HEK293T (cell line): ENCODE data around the gene GH1.

Source experiments
- FOXA1 ChIP-seq: fragments of 450-650 bp; IDR thresholded peaks from 2 replicates; pipeline ENCODE4 v1.6.1; 2016; ENCODE audit warnings: mild to moderate bottlenecking
- FOXK2 ChIP-seq: fragments of 450-650 bp; IDR thresholded peaks from 2 replicates; pipeline ENCODE4 v1.6.1; 2016; ENCODE audit warnings: mild to moderate bottlenecking
- NFRKB ChIP-seq: fragments of 450-650 bp; IDR thresholded peaks from 2 replicates; pipeline ENCODE4 v1.6.1; 2016; ENCODE audit warnings: mild to moderate bottlenecking, moderate library complexity
- PKNOX1 ChIP-seq: fragments of 450-650 bp; IDR thresholded peaks from 2 replicates; pipeline ENCODE4 v1.6.1; 2016
- SP1 ChIP-seq: fragments of 450-650 bp; IDR thresholded peaks from 2 replicates; pipeline ENCODE4 v1.6.1; 2017

- TF ChIP-seq PKNOX1, result no peak
- TF ChIP-seq FOXA1, result no peak
- no peak for TF ChIP-seq NFRKB
- TF ChIP-seq FOXK2, result no peak
- no peak for TF ChIP-seq SP1
Observed at GRCh38 chr17:63931981-63932561, 13.4 kb upstream of the GH1 start, which contains the start of gene CD79B.
